Measurements from ENCODE around the gene APPBP2. TPM values are rescaled to one million over a fixed set of nuclear protein-coding genes. Genes with fewer than 3 reads are reported as not detected.

The APPBP2 gene
- total and polyA plus RNA-seq, 2 donors (not counting 3 experiments of a cell fraction or from before 2014, with no cell fraction given), result 8.4 to 49.1 TPM

GRCh38 chr17:60560860-60561257 lies 34.8 kb upstream of the APPBP2 start:
- H3K4me1 ChIP-seq (ENCODE audit: control insufficient read depth, extremely low read depth, insufficient read depth, low read length), result no peaks in the 10 kb centered on the region
- ChIA-PET POLR2A (no interaction called here), CTCF (interaction anchor here (3.9 kb wide), 1 partner anchor 9 kb away, joined by 22 read pairs; no protein-coding TSS in a partner anchor)
- intact Hi-C loops (cut with micrococcal nuclease) (no loop called here), dilution Hi-C loops (cut with MboI; ENCODE audit: extremely low pct_ligation_motif_present, low sequenced_read_pairs) (no loop called here)
- H3K9me1 ChIP-seq (replicated peaks; ENCODE audit: control insufficient read depth, extremely low read depth, insufficient read depth, low read length), result no peaks in the 10 kb centered on the region
- no peak overlapping the region for H3K4me2 ChIP-seq (ENCODE audit: insufficient read depth, low read length)
- H3K9me3 ChIP-seq (replicated peaks; ENCODE audit: control insufficient read depth, insufficient read depth, low read length), result no peaks in the 10 kb centered on the region
- no peak overlapping the region for H3K9ac ChIP-seq (replicated peaks; ENCODE audit: extremely low read depth, insufficient read depth, low read length)
- no peak overlapping the region for H3K27ac ChIP-seq (ENCODE audit: insufficient read depth, low read depth, low read length)
- DNase-seq (ENCODE audit: low read depth, low spot score) (no peak), FAIRE-seq (no peak)
- no peak overlapping the region for H2AFZ ChIP-seq (ENCODE audit: low read depth, low read length)
- TF ChIP-seq GATA2 (IDR thresholded peaks at IDR 0.05; ENCODE audit: insufficient read depth, insufficient read length, low read depth, low read length), result no peak
- no peak for TF ChIP-seq POLR2A (IDR thresholded peaks at IDR 0.05; ENCODE audit: low read depth, low read length)
- H3K36me3 ChIP-seq (ENCODE audit: control insufficient read depth in 2 of 2, extremely low read depth in 1 of 2, insufficient read depth in 2 of 2, low read length in 2 of 2), result no peaks in the 10 kb centered on the region
- H3K79me2 ChIP-seq (ENCODE audit: control insufficient read depth, insufficient read depth, low read length), result no peaks in the 10 kb centered on the region
- H3K27me3 ChIP-seq (ENCODE audit: control insufficient read depth in 2 of 2, insufficient read depth in 2 of 2, low read length in 2 of 2), result no peaks in the 10 kb centered on the region
- no TSS peak for BruUV-seq (replicated peaks)
- H3K4me3 ChIP-seq (replicated peaks in 1 of 3; ENCODE audit: insufficient read depth in 1 of 3, low read depth in 1 of 3, low read length in 3 of 3), result no peak overlapping the region
- H4K20me1 ChIP-seq (replicated peaks; ENCODE audit: control insufficient read depth, extremely low read depth, insufficient read depth, low read length), result no peaks in the 10 kb centered on the region

- dilution Hi-C loops (cut with MboI; ENCODE audit: extremely low pct_ligation_motif_present, low sequenced_read_pairs), result no loop called here
- DNase-seq (ENCODE audit: low read depth, low spot score) (no peak), FAIRE-seq (no peak)
- no peaks in the 10 kb centered on the region for H4K20me1 ChIP-seq (replicated peaks; ENCODE audit: control insufficient read depth, extremely low read depth, insufficient read depth, low read length)
- POLR2A ChIA-PET, result no interaction called here
- no peak overlapping the region for H3K4me3 ChIP-seq (replicated peaks in 1 of 3; ENCODE audit: insufficient read depth in 1 of 3, low read depth in 1 of 3, low read length in 3 of 3)
- no peaks in the 10 kb centered on the region for H3K4me1 ChIP-seq (ENCODE audit: control insufficient read depth, extremely low read depth, insufficient read depth, low read length)
- H3K9me1 ChIP-seq (replicated peaks; ENCODE audit: control insufficient read depth, extremely low read depth, insufficient read depth, low read length), result no peaks in the 10 kb centered on the region
- intact Hi-C loops (cut with micrococcal nuclease), result no loop called here
- no peaks in the 10 kb centered on the region for H3K9me3 ChIP-seq (replicated peaks; ENCODE audit: control insufficient read depth, insufficient read depth, low read length)
- no TSS peak for BruUV-seq (replicated peaks)
- H3K79me2 ChIP-seq (ENCODE audit: control insufficient read depth, insufficient read depth, low read length), result no peaks in the 10 kb centered on the region
- H3K36me3 ChIP-seq (ENCODE audit: control insufficient read depth in 2 of 2, extremely low read depth in 1 of 2, insufficient read depth in 2 of 2, low read length in 2 of 2), result no peaks in the 10 kb centered on the region
- no peak for TF ChIP-seq FOS (IDR thresholded peaks at IDR 0.05; ENCODE audit: borderline replicate concordance, insufficient read depth, low read length)
- CTCF ChIA-PET, result interaction anchor here (1.3 to 3.9 kb wide), 2 partner anchors 9 to 13 kb away, joined by 3 to 22 read pairs; no protein-coding TSS in a partner anchor
- no peak overlapping the region for H3K27ac ChIP-seq (ENCODE audit: insufficient read depth, low read depth, low read length)
- H2AFZ ChIP-seq (ENCODE audit: low read depth, low read length), result no peak overlapping the region
- no peaks in the 10 kb centered on the region for H3K27me3 ChIP-seq (ENCODE audit: control insufficient read depth in 2 of 2, insufficient read depth in 2 of 2, low read length in 2 of 2)
- H3K9ac ChIP-seq (replicated peaks; ENCODE audit: extremely low read depth, insufficient read depth, low read length), result no peak overlapping the region
- H3K4me2 ChIP-seq (ENCODE audit: insufficient read depth, low read length), result no peak overlapping the region
Measured at GRCh38 chr17:60559995-60560859, 34.2 kb upstream of the APPBP2 start.
